ENCODE results near the gene LYRM1.
"Not testable (repeated sequence)": the region's sequence is repeated elsewhere in the genome, so short reads cannot be mapped to it uniquely, and the experiment has no call there.

Gene LYRM1

GRCh38 chr16:20973201-20973600 is 72.6 kb downstream of the LYRM1 start:
- not testable (repeated sequence) for DNase-seq (ENCODE audit: low read depth in 3 of 3)

Data from stimulated activated CD4-positive, alpha-beta T cell treated with anti-CD3 and anti-CD28 coated beads, TNF-alpha, amount 100 ng/mL, for 4 hours (primary cell).